Effector CD4-positive, alpha-beta T cell (primary cell): ENCODE data around the gene MMP17.

Source experiments
- DNase-seq: peaks from one replicate; pipeline ENCODE4 v3.0.0-alpha.2; 2020

MMP17 gene

DNA sequence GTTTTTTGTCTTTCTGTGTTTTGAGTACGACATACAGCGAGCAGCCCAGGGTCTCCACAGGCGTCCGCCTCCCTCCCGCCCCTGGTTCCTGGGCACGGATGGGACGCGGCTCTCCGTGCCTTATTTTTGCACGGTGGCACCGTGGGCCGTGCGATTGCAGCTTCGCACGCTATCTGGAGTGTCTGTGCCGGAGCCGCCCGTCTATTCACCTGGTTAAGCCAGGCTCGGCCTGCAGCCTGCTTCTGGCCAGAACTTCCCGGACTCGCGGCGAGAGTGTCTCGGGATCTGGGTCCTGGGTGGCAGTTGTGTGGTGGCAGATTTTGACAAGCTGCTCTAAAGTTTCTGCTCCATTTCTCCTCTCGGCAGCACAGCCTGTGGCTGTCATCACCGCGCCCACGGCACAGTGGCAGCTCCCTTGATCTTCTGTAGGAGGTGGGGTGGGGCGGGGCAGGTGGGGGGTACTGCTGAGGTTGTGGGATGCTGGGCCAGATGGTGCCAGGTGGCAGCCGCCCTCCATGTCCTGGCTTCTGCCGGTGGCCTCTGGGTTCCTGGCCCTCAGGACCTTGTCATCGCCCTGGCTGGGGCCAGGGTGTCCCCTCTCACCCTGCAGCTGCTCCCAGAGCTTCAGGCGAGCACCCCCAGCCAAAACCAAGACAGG is 2.9 kb downstream of the MMP17 start:
- no peak for DNase-seq

DNA sequence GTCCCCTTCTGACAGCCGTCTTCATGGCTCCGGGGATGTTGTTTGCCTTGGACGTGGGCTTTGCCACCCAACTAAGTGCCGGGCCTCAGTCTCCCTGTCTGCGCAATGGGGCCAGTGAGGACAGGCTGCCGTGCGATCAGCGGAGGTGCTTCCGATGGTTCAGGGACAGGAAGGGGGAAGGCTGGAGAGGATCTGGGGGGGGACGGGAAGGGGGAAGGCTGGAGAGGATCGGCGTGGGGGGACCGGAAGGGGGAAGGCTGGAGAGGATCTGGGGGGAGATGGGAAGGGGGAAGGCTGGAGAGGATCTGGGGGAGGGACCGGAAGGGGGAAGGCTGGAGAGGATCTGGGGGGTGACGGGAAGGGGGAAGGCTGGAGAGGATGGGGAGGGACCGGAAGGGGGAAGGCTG is 3.4 kb downstream of the MMP17 start:
- no peak for DNase-seq

DNA sequence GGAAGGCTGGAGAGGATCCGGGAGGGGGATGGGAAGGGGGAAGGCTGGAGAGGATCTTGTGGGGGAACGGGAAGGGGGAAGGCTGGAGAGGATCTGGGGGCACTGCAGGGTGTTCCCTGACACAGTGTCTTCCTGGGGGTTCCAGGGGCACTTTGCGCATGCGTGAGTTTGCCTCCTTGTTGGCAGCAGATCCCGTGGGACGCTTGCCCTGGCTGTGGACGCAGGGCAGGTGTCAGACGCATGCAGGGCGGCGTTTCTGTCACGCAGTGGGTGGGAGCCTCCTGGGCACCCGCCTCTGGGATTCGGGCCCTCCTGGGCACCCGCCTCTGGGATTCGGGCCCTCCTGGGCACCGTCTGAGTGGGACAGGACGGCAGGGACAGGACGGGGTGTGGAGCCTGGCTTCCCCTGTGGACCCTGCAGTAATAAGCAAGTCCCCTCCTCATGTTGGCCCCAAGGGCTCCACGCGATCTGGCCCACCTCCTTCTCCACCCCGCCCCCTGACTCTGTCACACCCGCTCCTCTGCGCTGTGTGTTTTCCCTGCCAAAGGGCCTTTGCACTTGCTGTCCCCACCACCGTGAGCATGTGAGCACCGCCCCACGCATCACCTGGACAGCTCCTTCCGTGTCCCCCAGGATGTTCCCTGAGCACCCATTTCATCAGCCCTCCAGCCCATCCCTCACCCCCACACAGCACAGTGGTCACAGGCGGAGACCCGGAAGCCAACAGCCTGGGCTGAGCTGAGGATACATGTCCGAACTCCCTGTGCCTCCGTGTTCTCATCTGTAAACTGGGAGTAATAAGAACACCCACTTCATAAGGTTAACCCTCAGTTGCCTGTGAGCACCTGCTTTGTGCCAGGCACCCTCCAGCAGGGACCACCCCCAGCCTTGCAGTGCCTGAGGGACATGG is 4.4 kb downstream of the MMP17 start:
- no peak for DNase-seq

DNA sequence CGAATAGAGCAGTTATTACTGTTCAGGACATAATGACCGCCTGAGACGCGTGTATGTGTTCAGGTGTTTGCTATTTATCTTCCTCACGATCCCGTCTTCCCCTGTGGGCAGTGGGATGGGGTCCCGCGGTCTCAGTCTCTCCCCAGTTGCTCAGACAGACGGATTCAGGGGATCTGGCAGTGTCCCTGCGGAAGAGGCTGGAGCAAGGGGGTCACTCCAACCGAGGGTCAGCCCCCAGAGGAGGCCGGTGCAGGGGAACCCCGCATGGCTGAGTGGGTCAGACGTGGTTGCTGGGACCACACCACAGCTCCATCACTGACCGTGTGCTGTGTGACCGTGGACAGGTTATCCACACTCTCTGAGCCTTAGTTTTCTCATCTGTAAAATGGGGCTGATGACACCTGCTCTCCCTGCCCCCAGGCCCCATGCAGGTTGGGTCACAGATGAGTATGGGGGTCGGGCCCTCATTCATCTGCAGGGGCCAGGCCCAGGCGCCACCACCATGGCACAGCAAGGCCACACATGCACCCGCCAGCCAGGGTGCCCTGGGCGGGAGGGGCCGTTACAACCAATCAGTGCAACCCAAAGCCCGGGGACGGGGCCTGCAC is 5.2 kb downstream of the MMP17 start:
- no peak for DNase-seq

- DNase-seq: no peak
Measured at GRCh38 chr12:131833896-131834641, 5.9 kb downstream of the MMP17 start.

- no peak for DNase-seq
Measured at GRCh38 chr12:131834798-131835615, 6.8 kb downstream of the MMP17 start.

- DNase-seq: no peak
Measured at GRCh38 chr12:131835616-131836171, 7.5 kb downstream of the MMP17 start.

DNA sequence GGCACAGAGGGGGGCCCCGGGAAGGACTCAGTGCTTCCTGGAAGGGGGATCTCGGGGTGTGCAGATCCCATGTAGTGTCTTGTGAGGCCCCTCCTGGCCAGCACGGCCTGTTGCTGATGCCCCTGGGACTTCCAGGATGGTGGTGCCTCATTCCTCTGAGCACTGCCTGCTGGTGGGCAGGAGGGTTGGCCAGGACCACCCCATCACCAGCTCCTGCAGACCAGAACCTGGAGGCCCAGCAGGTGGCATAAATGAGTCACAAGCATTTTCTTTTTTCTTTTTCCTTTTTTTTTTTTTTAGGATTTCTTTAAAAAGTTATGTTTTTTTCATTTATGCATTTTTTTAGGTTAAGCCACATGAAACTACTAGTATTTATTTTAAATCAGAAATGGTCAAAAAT is 8.0 kb downstream of the MMP17 start:
- no peak for DNase-seq

- no peak for DNase-seq
Measured at GRCh38 chr12:131836714-131837397, 8.7 kb downstream of the MMP17 start.

DNA sequence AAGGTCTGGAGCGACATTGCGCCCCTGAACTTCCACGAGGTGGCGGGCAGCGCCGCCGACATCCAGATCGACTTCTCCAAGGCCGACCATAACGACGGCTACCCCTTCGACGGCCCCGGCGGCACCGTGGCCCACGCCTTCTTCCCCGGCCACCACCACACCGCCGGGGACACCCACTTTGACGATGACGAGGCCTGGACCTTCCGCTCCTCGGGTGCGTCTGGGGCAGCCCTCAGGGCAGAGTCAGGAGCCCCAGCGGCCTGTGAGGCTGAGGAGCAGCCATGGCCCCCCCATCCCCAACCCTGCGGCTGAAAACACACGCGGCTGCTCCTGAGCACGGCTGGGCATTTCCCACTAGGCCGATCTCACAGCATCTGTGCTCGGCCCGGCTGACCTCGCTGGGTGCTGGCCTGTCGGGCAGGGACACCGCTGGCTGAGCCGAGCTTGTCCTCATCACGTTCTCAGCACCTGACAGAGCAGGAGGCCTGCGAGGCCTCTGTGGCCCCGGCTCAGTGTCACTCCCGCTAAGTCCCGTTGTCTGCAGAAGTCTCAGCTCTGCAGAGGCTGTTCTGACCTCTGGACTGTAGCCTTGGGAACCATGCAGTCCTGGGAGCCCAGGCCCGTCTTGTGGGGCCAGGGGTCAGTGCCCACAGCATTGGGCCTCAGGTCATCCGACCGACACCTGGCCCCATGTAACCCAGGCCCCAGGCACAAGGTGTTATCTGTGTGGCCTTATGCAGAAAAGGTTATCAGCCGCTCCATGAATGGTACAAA is 12.6 kb downstream of the MMP17 start:
- no peak for DNase-seq

DNA sequence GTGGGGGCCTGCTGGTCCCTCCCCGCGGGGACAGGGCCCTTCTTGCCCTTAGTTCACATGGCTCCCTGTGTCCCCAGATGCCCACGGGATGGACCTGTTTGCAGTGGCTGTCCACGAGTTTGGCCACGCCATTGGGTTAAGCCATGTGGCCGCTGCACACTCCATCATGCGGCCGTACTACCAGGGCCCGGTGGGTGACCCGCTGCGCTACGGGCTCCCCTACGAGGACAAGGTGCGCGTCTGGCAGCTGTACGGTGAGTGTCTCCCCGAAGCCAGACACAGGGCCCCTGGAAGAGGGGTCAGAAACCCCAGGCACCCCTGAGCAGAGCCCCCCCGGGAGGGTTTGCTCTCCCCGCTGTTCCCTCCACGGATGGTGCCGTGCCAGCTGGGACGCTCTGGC is 13.4 kb downstream of the MMP17 start:
- no peak for DNase-seq

DNA sequence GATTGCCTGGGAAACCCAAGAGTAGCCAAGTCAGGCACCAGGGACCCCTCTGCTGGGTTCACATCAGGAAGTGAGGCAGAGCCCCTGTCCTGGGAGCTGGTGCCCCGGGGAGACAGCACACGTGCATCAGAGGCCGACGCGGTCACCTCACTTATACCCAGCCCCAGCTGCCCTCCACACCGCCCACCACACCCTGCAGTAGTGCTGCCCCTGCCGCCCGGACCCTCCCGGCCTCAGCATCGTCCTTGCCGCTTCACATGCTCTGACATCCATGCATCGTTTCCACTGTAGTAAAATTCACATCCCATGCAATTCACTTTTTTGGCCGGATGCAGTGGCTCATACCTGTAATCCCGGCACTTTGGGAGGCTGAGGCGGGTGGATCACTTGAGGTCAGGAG is 14.0 kb downstream of the MMP17 start:
- no peak for DNase-seq

DNA sequence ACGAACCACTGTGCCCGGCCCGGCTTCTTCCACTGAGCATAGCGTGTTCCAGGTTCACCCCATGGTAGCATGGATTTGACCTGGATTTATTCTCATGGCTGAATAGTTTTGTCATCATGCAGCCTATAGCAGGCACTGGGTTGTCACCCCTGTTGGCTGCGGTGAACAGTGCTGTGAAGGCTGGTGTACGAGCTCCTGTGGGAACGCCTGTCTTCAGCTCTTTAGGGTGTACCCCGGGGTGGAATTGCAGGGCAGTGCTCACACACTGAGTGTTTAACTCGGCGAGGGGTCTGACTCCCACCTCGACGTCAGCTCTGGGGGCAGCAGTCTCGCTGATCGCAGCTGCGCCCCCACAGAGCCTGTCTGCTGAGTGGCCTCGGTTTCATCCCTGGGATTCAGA is 15.3 kb downstream of the MMP17 start:
- no peak for DNase-seq

GRCh38 chr12:131844140-131844539 is 15.9 kb downstream of the MMP17 start:
- DNase-seq: no peak

- DNase-seq: no peak
Measured at GRCh38 chr12:131844656-131845055, 16.5 kb downstream of the MMP17 start.

DNA sequence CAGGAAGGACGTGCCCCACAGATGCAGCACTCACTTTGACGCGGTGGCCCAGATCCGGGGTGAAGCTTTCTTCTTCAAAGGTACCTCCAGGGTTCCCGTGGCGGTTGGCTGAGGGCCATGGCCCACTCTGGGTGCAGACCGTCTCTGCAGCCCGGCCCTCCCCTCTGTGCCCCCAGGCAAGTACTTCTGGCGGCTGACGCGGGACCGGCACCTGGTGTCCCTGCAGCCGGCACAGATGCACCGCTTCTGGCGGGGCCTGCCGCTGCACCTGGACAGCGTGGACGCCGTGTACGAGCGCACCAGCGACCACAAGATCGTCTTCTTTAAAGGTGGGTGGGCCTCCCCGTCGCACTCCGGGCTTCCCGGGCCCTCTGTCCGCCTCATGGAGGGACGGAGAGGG is 16.9 kb downstream of the MMP17 start:
- DNase-seq: no peak

DNA sequence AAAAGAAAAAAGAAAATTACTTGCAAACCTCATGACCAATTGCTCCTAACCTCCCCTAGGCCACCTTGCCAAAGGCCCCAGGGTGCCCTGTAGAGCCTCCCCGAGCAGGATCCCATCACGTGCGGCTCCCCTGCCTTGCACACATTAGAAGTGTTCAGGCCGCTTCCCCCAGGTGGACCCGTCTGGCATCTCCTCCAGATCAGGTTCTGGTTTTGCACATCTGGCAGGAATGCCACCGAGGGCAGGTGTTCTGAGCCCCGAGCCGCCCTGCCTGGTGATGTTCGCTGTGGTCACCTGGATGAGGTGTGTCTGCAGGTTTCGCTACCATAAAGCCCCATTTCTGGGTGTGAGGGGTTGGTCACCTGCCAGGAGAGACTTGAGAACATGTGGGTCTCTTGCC is 19.3 kb downstream of the MMP17 start:
- no peak for DNase-seq

GRCh38 chr12:131848753-131849152 is 20.6 kb downstream of the MMP17 start:
- DNase-seq: no peak

- no peak for DNase-seq
Measured at GRCh38 chr12:131849700-131850553, 21.7 kb downstream of the MMP17 start.
